ENCODE data around the gene CDT1.

DNA sequence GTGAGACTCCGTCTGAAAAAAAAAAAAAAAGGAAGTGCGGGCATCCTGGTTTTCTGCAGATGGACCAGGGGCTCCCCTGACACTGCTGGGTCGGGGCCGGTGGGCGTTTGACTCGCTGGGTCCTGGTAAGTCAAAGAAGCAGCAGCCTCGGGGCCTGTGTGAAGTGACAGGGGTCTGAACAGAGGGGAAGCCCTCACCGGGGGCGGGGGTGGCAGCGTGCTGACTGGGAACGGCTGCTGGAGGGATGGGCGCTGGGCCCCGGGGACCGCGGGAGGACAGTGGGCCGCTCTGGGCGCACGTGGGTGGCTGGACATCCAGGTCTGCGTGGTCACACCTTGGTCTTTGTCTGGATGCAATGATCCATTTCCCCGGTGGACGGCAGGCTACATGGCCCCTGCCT, 45.0 kb downstream of the CDT1 start:
- TF ChIP-seq CTCF (IDR thresholded peaks at IDR 0.05) (no peak), POLR2AphosphoS5 (IDR thresholded peaks at IDR 0.05; ENCODE audit: low read depth, low read length) (no peak), SIN3A (IDR thresholded peaks at IDR 0.05; ENCODE audit: borderline replicate concordance, insufficient read depth, low read depth, low read length) (no peak)
- TF ChIP-seq, protein P1, sequence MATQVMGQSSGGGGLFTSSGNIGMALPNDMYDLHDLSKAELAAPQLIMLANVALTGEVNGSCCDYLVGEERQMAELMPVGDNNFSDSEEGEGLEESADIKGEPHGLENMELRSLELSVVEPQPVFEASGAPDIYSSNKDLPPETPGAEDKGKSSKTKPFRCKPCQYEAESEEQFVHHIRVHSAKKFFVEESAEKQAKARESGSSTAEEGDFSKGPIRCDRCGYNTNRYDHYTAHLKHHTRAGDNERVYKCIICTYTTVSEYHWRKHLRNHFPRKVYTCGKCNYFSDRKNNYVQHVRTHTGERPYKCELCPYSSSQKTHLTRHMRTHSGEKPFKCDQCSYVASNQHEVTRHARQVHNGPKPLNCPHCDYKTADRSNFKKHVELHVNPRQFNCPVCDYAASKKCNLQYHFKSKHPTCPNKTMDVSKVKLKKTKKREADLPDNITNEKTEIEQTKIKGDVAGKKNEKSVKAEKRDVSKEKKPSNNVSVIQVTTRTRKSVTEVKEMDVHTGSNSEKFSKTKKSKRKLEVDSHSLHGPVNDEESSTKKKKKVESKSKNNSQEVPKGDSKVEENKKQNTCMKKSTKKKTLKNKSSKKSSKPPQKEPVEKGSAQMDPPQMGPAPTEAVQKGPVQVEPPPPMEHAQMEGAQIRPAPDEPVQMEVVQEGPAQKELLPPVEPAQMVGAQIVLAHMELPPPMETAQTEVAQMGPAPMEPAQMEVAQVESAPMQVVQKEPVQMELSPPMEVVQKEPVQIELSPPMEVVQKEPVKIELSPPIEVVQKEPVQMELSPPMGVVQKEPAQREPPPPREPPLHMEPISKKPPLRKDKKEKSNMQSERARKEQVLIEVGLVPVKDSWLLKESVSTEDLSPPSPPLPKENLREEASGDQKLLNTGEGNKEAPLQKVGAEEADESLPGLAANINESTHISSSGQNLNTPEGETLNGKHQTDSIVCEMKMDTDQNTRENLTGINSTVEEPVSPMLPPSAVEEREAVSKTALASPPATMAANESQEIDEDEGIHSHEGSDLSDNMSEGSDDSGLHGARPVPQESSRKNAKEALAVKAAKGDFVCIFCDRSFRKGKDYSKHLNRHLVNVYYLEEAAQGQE (IDR thresholded peaks at IDR 0.05; ENCODE audit: insufficient read depth in 1 of 2, low read depth in 2 of 2, low read length in 1 of 2): no peak
